A673 (cell line): Measurements from ENCODE around the gene PAK5. TPM values are rescaled to one million over a fixed set of nuclear protein-coding genes. Genes with fewer than 3 reads are reported as not detected.

Experiments used
- BruUV-seq: library from RNA; stranded (reverse); fragments of 400-500 nt; replicated peaks from 2 replicates; lab custom pipeline; 2021; lab: Mats Ljungman, UMichigan
- CTCF ChIA-PET: fragments of 300-600 bp; sonication (Branson Sonifier 250); formaldehyde crosslinking; loops from one replicate; lab custom pipeline; 2022; ENCODE audit warnings: antibody characterized with exemption; lab: Charles Lee
- POLR2A ChIA-PET: fragments of 300-600 bp; sonication (Branson Sonifier 250); formaldehyde crosslinking; loops from one replicate; lab custom pipeline; 2022; ENCODE audit warnings: antibody characterized with exemption; ENCODE audit not compliant: low non-redundant PET; lab: Charles Lee
- DNase-seq: peaks from one replicate; pipeline ENCODE4 v3.0.0-alpha.2; 2015; ENCODE audit warnings: low spot score
- H3K27ac ChIP-seq: fragments of 200-600 bp; sonication (generic); 2 replicates; pipeline ENCODE4 v1.5.1; 2016; ENCODE audit warnings: mixed run types, low read depth, mild to moderate bottlenecking, mixed read lengths, antibody characterized with exemption, low read length; ENCODE audit not compliant: poor library complexity, severe bottlenecking
- H3K27me3 ChIP-seq: fragments of 200-600 bp; sonication (generic); replicated peaks from 2 replicates; pipeline ENCODE4 v1.6.1; 2017; ENCODE audit warnings: mixed run types, low read depth, mild to moderate bottlenecking, mixed read lengths, antibody characterized with exemption, low read length; ENCODE audit not compliant: insufficient read depth, poor library complexity
- H3K36me3 ChIP-seq: fragments of 200-600 bp; sonication (generic); 2 replicates; pipeline ENCODE4 v1.6.1; 2016; ENCODE audit warnings: mixed run types, mild to moderate bottlenecking, mixed read lengths, antibody characterized with exemption, low read length; ENCODE audit not compliant: insufficient read depth, poor library complexity, severe bottlenecking
- H3K4me1 ChIP-seq: fragments of 200-600 bp; sonication (generic); 2 replicates; pipeline ENCODE4 v1.6.1; 2017; ENCODE audit warnings: mixed run types, mild to moderate bottlenecking, mixed read lengths, antibody characterized with exemption, low read length; ENCODE audit not compliant: insufficient read depth, poor library complexity, severe bottlenecking
- H3K4me3 ChIP-seq: fragments of 200-600 bp; sonication (generic); 2 replicates; pipeline ENCODE4 v1.5.1; 2016; ENCODE audit warnings: low read depth, mixed run types, mild to moderate bottlenecking, mixed read lengths, low read length; ENCODE audit not compliant: poor library complexity, severe bottlenecking
- H3K9me3 ChIP-seq: fragments of 200-600 bp; sonication (generic); 2 replicates; pipeline ENCODE4 v1.6.1; 2016; ENCODE audit warnings: mixed run types, low read depth, mild to moderate bottlenecking, mixed read lengths, antibody characterized with exemption, low read length; ENCODE audit not compliant: poor library complexity, severe bottlenecking
- EZH2 ChIP-seq: fragments of 200-600 bp; sonication (generic); IDR thresholded peaks from 2 replicates; pipeline ENCODE4 v1.6.1; 2017; ENCODE audit warnings: borderline replicate concordance, low read depth, mild to moderate bottlenecking, mixed read lengths, antibody characterized with exemption, low read length; ENCODE audit not compliant: poor library complexity, severe bottlenecking
- intact Hi-C: fragments of 100-400 bp; cut with micrococcal nuclease; formaldehyde crosslinking; loops from one replicate; pipeline ENCODE4 v1.10.0; 2022; ENCODE audit not compliant: unreplicated experiment
- total RNA-seq: library from RNA; stranded (reverse); gene quantifications from 2 replicates; pipeline ENCODE4 v1.2.3, GENCODE V29; 2021
- TF ChIP-seq, protein P1 (sequence below): fragments of 300-800, 200-600 bp; sonication (generic); conservative IDR thresholded peaks from 2 replicates; pipeline ENCODE4 v1.5.1; 2017; ENCODE audit warnings: low read depth, mild to moderate bottlenecking, antibody characterized with exemption, low read length, moderate library complexity, mixed read lengths

The PAK5 gene
- total RNA-seq, 1 experiment from 2014 or later, result not detected

DNA sequence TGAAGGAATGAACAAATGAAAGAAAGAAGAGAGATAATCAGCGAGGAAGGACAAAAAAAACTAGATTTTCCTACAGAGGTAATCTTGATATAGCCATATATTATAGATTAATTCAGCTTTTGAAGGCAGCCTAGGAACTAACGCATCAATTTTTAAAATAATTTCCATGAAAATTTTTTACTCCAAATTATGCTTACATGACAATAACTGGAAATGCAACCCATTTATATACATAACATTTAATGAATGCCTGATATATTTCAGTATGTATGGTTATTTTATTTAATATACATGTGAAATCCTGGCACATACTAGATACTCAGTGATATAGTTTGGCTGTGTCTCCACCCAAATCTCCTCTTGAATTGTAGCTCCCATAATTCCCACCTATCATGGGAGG lies 166.8 kb downstream of the PAK5 start:
- DNase-seq, result no peak
- Histone ChIP-seq H3K4me1 (no peaks in the 10 kb centered on the region), H3K36me3 (no peaks in the 10 kb centered on the region), H3K27me3 (no peaks in the 10 kb centered on the region), H3K9me3 (no peaks in the 10 kb centered on the region), H3K27ac (no peak overlapping the region), H3K4me3 (no peak overlapping the region)
- BruUV-seq, result no TSS peak
- ChIA-PET POLR2A (no interaction called here), CTCF (no interaction called here)
- TF ChIP-seq, protein P1, sequence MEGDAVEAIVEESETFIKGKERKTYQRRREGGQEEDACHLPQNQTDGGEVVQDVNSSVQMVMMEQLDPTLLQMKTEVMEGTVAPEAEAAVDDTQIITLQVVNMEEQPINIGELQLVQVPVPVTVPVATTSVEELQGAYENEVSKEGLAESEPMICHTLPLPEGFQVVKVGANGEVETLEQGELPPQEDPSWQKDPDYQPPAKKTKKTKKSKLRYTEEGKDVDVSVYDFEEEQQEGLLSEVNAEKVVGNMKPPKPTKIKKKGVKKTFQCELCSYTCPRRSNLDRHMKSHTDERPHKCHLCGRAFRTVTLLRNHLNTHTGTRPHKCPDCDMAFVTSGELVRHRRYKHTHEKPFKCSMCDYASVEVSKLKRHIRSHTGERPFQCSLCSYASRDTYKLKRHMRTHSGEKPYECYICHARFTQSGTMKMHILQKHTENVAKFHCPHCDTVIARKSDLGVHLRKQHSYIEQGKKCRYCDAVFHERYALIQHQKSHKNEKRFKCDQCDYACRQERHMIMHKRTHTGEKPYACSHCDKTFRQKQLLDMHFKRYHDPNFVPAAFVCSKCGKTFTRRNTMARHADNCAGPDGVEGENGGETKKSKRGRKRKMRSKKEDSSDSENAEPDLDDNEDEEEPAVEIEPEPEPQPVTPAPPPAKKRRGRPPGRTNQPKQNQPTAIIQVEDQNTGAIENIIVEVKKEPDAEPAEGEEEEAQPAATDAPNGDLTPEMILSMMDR, result no peak
- no peak for TF ChIP-seq EZH2
- intact Hi-C loops, result no loop called here

DNA sequence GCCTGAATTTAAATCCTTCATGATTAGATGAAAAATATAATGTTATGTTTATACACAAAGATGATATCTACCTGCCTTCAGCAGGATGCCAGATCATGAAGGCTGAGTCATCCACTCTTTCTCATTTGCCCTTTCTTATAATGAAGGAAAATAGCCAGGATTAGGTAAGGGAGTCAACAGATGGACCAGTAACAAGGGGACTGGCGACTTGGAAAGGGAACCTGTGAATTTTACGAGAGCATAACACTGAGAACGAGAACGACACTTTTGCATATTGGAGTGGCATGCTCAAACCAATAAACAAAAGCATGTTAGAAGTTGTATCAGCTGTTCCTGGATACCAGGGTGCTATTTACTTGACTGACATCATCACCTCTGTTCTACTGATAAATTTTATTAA lies 170.5 kb downstream of the PAK5 start:
- H3K4me1 ChIP-seq, result no peaks in the 10 kb centered on the region
- DNase-seq, result no peak
- CTCF ChIA-PET, result no interaction called here
- H3K27me3 ChIP-seq, result peaks cover 4% of the 10 kb centered on the region
- H3K36me3 ChIP-seq, result no peaks in the 10 kb centered on the region
- no peak for TF ChIP-seq EZH2
- TF ChIP-seq, protein P1, result no peak
- H3K9me3 ChIP-seq, result no peaks in the 10 kb centered on the region
- POLR2A ChIA-PET, result no interaction called here
- intact Hi-C loops, result no loop called here
- H3K27ac ChIP-seq, result no peak overlapping the region
- H3K4me3 ChIP-seq, result no peak overlapping the region
- no TSS peak for BruUV-seq

- Histone ChIP-seq H3K4me3 (no peak overlapping the region), H3K4me1 (no peaks in the 10 kb centered on the region), H3K36me3 (no peaks in the 10 kb centered on the region), H3K27ac (no peak overlapping the region), H3K9me3 (no peaks in the 10 kb centered on the region), H3K27me3 (peaks cover 4% of the 10 kb centered on the region)
- ChIA-PET POLR2A (no interaction called here), CTCF (no interaction called here)
- BruUV-seq, result no TSS peak
- intact Hi-C loops, result no loop called here
- TF ChIP-seq, protein P1, result no peak
- no peak for TF ChIP-seq EZH2
- no peak for DNase-seq
Measured at GRCh38 chr20:9663423-9663822, 175.5 kb downstream of the PAK5 start.
